Renal cortex interstitium (tissue), 11 donors: ENCODE results near the gene SLC38A3. TPM values are rescaled to one million over a fixed set of nuclear protein-coding genes. Genes with fewer than 3 reads are reported as not detected.

Experiments used
- DNase-seq, 11 donors: peaks; one replicate each; pipeline ENCODE4 v3.0.0-alpha.2; 2013; ENCODE audit warnings: low read depth in 9 of 11, low spot score in 4 of 11; ENCODE audit errors: extremely low read depth in 1 of 11
- polyA plus RNA-seq, 3 donors: library from polyadenylated mRNA; unstranded; fragments of 120-200 nt; gene quantifications; one replicate each; pipeline ENCODE4 v1.2.1, GENCODE V29; 2013; ENCODE audit not compliant: insufficient read length in 3 of 3

The SLC38A3 gene
- polyA plus RNA-seq, 3 donors: 7.2 to 7.3 (median 7.2) TPM

DNA sequence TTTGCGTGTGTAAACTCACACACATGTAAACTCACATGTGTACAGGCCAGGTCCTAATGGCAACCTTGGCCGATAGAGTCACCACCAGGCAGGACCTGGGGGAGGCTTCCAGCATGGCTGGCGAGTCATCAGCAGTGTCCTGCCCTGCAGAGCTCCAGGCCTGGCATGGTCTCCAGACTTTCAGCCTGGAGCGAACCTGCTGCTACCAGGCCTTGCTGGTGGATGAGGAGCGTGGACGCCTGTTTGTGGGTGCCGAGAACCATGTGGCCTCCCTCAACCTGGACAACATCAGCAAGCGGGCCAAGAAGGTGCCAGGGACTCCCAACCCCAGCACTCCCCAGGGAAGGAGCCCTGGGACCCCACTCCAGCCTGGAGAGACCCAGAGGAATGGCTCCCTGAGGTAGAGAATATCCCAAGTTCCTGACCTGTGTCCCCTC is 64.9 kb downstream of the SLC38A3 start:
- no peak for DNase-seq

DNA sequence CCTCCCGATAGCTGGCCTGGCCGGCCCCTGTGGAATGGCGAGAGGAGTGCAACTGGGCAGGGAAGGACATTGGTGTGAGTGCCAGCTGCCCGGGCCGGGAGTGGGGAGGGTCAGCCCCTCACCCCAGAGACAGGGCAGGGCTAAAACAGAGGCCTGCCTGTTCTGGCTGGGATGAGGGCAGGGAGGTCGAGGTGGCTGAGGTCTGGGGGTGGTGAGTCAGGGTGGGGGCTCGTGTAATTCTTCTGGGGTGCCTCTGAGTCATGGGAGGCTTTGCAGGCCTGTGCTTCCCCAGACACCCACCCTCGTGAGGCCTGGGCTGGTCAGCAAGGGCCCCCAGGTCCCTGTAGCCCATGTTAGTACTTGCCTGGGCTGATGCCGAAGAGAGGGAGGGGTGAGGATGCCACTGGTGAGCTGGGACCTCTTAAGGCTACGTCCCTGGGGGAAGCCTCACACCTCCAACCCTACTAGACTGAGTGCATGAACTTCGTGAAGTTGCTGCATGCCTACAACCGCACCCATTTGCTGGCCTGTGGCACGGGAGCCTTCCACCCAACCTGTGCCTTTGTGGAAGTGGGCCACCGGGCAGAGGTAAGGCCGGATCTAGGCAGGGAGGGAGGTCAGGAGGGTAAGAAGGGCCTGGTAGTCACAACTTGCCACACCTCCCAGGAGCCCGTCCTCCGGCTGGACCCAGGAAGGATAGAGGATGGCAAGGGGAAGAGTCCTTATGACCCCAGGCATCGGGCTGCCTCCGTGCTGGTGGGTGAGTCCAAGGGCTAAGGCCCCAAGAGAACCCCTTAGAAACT is 65.6 kb downstream of the SLC38A3 start:
- no peak for DNase-seq

Other genes starting within 250 kb of the SLC38A3 start
- gene RBM5, start 116.4 kb upstream of the SLC38A3 start, polyA plus RNA-seq: 100 to 1,000 TPM; 260 to 395 (median 268) TPM
- gene SEMA3F, start 49.9 kb upstream of the SLC38A3 start, polyA plus RNA-seq: 10 to 100 TPM; 57.6 to 81.6 (median 63.1) TPM
- not detected for gene GNAT1, start 13.7 kb upstream of the SLC38A3 start, polyA plus RNA-seq
- gene GNAI2, start 30.9 kb downstream of the SLC38A3 start, polyA plus RNA-seq: 100 to 1,000 TPM; 189 to 229 (median 189) TPM
- gene SEMA3B, start 63.9 kb downstream of the SLC38A3 start, polyA plus RNA-seq: 100 to 1,000 TPM in 1 of 3 donors, 10 to 100 TPM in 2; 69.5 to 169 (median 95.4) TPM
- gene LSMEM2, start 73.8 kb downstream of the SLC38A3 start, polyA plus RNA-seq: under 1 TPM; 0.33 to 0.95 (median 0.45) TPM
- gene IFRD2, start 87.2 kb downstream of the SLC38A3 start, polyA plus RNA-seq: 10 to 100 TPM; 38.6 to 50.0 (median 46.7) TPM
- gene HYAL3, start 94.1 kb downstream of the SLC38A3 start, polyA plus RNA-seq: 1 to 10 TPM; 2.9 to 5.5 (median 3.2) TPM
- 10 to 100 TPM in 2 of 3 donors, 1 to 10 TPM in 1; 7.2 to 12.8 (median 10.0) TPM for gene NAA80, start 94.1 kb downstream of the SLC38A3 start, polyA plus RNA-seq
- gene HYAL1, start 98.3 kb downstream of the SLC38A3 start, polyA plus RNA-seq: 1 to 10 TPM; 6.1 to 7.4 (median 7.2) TPM
- 10 to 100 TPM; 57.0 to 86.5 (median 71.4) TPM for gene HYAL2, start 117.5 kb downstream of the SLC38A3 start, polyA plus RNA-seq
- gene TUSC2, start 123.0 kb downstream of the SLC38A3 start, polyA plus RNA-seq: 10 to 100 TPM; 23.4 to 26.4 (median 26.2) TPM
- gene RASSF1, start 135.6 kb downstream of the SLC38A3 start, polyA plus RNA-seq: 10 to 100 TPM; 16.4 to 22.2 (median 22.1) TPM
- 1 to 10 TPM; 2.9 to 3.9 (median 3.6) TPM for gene ZMYND10, start 140.5 kb downstream of the SLC38A3 start, polyA plus RNA-seq
- gene NPRL2, start 145.5 kb downstream of the SLC38A3 start, polyA plus RNA-seq: 10 to 100 TPM; 30.2 to 35.9 (median 30.5) TPM
- gene CYB561D2, start 145.6 kb downstream of the SLC38A3 start, polyA plus RNA-seq: 10 to 100 TPM; 12.4 to 17.0 (median 13.4) TPM
- gene TMEM115, start 154.2 kb downstream of the SLC38A3 start, polyA plus RNA-seq: 10 to 100 TPM; 29.1 to 42.9 (median 39.4) TPM